Thoracic aorta (tissue), 2 donors: ENCODE data around the gene NUB1. TPM values are rescaled to one million over a fixed set of nuclear protein-coding genes. Genes with fewer than 3 reads are reported as not detected.
A peak's percentile ranks its signal among the peaks of the same experiment; 100 is the strongest.

ENCODE experiments used
- ATAC-seq: fragments of 150-250 bp; one replicate; pipeline ENCODE4 v1.8.0; 2017; ENCODE audit warnings: low read depth; ENCODE audit not compliant: insufficient number of reproducible peaks, low FRiP score
- DNase-seq: peaks from one replicate; pipeline ENCODE4 v3.0.0-alpha.2; 2020; ENCODE audit warnings: low spot score
- H3K27ac ChIP-seq, 2 donors: fragments of 200-600 bp; sonication (generic); 1 replicate in 1 of 2; 2 replicates in 1 of 2; pipeline ENCODE4 v1.5.1; 2016; ENCODE audit warnings: mild to moderate bottlenecking in 2 of 2, moderate library complexity in 2 of 2
- H3K27me3 ChIP-seq: fragments of 200-600 bp; sonication (generic); replicated peaks from 2 replicates; pipeline ENCODE4 v1.6.0; 2016; ENCODE audit warnings: mild to moderate bottlenecking; ENCODE audit not compliant: insufficient read depth
- H3K36me3 ChIP-seq: fragments of 200-600 bp; sonication (generic); one replicate; pipeline ENCODE4 v1.5.1; 2016
- H3K4me1 ChIP-seq, 2 donors: fragments of 200-600 bp; sonication (generic); 1 replicate in 1 of 2; 2 replicates in 1 of 2; pipeline versions ENCODE4 v1.5.1 to v1.6.0; 2016; ENCODE audit warnings: low read depth in 2 of 2, mild to moderate bottlenecking in 1 of 2; ENCODE audit not compliant: control insufficient read depth in 1 of 2
- H3K4me3 ChIP-seq: fragments of 200-600 bp; sonication (generic); 2 replicates; pipeline ENCODE4 v1.5.1; 2016; ENCODE audit warnings: mild to moderate bottlenecking
- H3K9me3 ChIP-seq: fragments of 200-600 bp; sonication (generic); 2 replicates; pipeline ENCODE4 v1.5.1; 2016
- total RNA-seq, 2 donors: library from RNA; depleted of rRNA; stranded (reverse); fragments of >200 nt; gene quantifications; one replicate each; pipeline versions ENCODE4 v1.1.0 to v1.2.3, GENCODE V29; 2016
- TF ChIP-seq, protein P1 (sequence below): fragments of 200-600 bp; sonication (generic); IDR thresholded peaks from one replicate; pipeline ENCODE4 v1.5.1; 2019; ENCODE audit warnings: antibody characterized with exemption

NUB1 gene
- total RNA-seq, 2 donors from 2014 or later: 51.0 to 53.4 TPM

DNA sequence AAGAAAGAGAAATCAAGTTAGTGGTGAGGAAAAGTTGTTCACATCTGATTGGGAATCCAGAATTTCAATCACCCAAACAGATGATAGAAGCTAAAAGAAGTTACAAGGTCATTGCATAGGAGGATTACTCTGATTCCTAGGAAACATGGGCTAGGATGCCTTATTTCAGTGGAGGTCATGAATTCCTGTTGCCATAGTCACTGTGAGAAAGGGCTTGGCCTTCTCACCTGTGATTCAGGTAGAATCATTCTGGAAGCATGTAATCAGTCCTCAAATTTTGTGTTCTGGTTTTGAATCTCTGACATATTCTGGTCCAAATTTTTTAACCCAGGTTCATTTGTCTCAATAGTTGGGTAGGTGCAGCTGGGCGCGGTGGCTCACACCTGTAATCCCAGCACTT, 4.3 kb upstream of the NUB1 start:
- no peaks in the 10 kb centered on the region for H3K9me3 ChIP-seq
- TF ChIP-seq, protein P1, sequence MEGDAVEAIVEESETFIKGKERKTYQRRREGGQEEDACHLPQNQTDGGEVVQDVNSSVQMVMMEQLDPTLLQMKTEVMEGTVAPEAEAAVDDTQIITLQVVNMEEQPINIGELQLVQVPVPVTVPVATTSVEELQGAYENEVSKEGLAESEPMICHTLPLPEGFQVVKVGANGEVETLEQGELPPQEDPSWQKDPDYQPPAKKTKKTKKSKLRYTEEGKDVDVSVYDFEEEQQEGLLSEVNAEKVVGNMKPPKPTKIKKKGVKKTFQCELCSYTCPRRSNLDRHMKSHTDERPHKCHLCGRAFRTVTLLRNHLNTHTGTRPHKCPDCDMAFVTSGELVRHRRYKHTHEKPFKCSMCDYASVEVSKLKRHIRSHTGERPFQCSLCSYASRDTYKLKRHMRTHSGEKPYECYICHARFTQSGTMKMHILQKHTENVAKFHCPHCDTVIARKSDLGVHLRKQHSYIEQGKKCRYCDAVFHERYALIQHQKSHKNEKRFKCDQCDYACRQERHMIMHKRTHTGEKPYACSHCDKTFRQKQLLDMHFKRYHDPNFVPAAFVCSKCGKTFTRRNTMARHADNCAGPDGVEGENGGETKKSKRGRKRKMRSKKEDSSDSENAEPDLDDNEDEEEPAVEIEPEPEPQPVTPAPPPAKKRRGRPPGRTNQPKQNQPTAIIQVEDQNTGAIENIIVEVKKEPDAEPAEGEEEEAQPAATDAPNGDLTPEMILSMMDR: no peak
- no peak overlapping the region for H3K27ac ChIP-seq
- H3K4me1 ChIP-seq: peaks cover under 1 to 6% of the 10 kb centered on the region in 2 donors
- no peak overlapping the region for H3K4me3 ChIP-seq
- DNase-seq: no peak
- H3K27me3 ChIP-seq: no peaks in the 10 kb centered on the region
- no peaks in the 10 kb centered on the region for H3K36me3 ChIP-seq
- ATAC-seq: no peak

DNA sequence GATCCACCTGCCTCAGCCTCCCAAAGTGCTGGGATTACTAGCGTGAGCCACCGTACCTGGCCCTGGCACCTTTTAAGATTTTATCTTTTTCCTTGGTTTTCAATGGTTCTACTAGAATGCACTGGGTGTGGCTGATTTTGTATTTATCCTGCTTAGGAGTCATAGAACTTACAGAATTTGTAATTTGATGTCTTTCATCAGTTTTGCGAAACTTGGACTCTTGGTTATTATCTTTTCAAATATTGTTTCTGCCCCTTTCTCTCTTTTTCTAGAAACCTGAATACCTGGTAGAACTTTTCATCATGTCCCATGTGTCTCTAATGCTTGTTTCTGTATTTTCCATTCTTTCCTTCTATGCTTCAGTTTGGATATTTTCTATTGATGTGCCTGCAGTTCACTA, 2.8 kb upstream of the NUB1 start:
- peaks cover 10 to 20% of the 10 kb centered on the region in 2 donors for H3K4me1 ChIP-seq
- TF ChIP-seq, protein P1: no peak

DNA sequence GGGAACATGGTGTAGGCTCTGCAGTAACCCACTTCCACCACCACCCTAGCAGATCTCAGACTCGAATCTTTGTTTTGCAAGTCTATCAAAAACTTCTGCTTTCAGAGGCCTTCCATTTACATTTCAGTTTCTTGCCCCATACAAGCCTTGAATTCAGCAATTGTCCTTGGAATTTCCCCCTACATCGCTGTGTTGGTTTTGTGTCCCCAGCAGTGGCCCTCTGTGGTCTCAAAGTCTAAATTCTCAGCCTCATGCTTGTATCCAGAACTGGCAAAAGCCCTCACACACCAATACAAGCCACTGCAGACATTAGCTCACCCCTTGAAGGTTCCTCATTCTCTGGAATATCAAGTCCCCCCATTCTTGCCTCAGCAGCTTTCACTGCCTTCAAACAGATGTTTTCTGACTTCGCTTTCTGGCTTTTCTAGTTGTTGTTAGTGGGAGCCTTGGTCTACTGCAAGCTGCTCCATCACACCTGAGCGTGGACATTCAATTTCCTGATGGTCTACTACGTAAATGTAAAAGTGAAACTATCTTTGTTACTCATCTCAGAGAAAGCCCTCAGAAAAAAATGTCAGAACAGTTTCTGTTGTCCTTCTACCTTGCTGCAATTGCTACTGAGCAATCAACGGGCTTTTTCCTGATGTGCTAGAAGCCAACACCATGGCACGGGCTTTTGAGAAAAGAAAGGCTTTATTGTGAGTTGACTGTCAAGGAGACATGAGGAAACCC, 1.8 kb upstream of the NUB1 start:
- DNase-seq: no peak
- ATAC-seq: no peak
- Histone ChIP-seq H3K4me3 (no peak overlapping the region), H3K4me1 (peaks cover 10 to 20% of the 10 kb centered on the region in 2 donors), H3K27ac (peak overlapping the region in 1 of 2 donors; percentile 13), H3K9me3 (no peaks in the 10 kb centered on the region), H3K36me3 (no peaks in the 10 kb centered on the region), H3K27me3 (no peaks in the 10 kb centered on the region)
- TF ChIP-seq, protein P1: no peak

More for the DNA sequence above, 2.8 kb upstream of the NUB1 start:
- Histone ChIP-seq H3K36me3 (no peaks in the 10 kb centered on the region), H3K27ac (no peak overlapping the region), H3K9me3 (no peaks in the 10 kb centered on the region), H3K27me3 (no peaks in the 10 kb centered on the region), H3K4me3 (no peak overlapping the region)
- ATAC-seq: no peak
- no peak for DNase-seq

DNA sequence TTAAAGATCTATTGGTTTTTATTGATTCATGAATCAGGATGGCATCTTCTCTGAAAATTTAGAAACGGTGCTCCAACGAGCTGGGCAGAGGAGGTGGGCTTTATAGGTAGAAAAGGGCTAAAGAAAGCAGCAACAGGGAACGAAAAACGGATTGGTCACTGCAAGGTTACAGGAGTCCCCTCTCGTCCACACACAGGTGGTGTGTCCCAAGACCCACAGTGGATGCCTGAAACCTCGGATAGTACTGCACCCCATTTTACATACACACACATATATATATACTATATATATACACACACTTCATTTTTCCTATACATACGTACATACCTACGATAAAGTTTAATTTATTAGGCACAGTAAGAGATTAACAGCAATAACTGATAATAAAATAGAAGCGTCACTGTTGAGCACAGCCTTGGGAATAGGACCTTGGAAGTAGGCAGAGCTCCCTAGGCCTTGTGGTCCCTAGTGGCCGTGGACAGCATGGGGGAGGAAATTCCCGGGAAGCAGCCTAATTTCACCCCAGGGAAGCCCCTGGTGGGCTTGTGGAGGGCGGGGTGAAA, 737 bp upstream of the NUB1 start:
- no peak for DNase-seq
- peak overlapping the region; percentile 67 to 68 for H3K27ac ChIP-seq
- peak overlapping the region; percentile 91 for H3K4me3 ChIP-seq
- peaks cover 10 to 20% of the 10 kb centered on the region in 2 donors for H3K4me1 ChIP-seq
- TF ChIP-seq, protein P1: no peak
- H3K27me3 ChIP-seq: no peaks in the 10 kb centered on the region
- H3K9me3 ChIP-seq: no peaks in the 10 kb centered on the region
- H3K36me3 ChIP-seq: peaks cover 4% of the 10 kb centered on the region
- ATAC-seq: peak; percentile 9

DNA sequence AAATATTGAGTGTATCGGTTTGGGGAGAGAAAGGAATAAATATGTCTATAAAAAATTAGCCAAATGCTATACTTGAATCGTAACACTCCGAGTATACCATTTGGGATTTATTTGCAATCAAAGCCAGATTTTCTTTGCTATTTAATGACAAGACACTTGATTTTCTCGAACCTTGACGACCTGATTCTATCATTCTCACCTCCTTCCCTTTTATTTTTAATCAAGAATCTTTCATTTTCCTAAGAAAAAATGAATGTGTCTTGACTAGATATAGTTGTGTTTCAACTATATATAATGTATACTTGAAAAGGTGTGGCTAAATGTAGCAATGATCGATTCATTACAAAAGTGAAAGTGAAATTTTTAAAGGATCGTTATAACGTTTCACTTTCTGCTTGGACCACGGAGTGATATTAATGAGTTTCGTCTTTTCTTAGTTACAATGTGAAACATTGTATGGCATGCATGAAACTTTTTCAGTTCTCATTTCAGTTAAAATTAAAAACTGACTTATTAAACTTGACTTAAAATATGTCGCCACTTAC, 562 bp downstream of the NUB1 start:
- Histone ChIP-seq H3K27ac (peak overlapping the region; percentile 67 to 71), H3K27me3 (no peaks in the 10 kb centered on the region), H3K9me3 (no peaks in the 10 kb centered on the region), H3K4me3 (peak overlapping the region; percentile 91), H3K36me3 (peaks cover 12% of the 10 kb centered on the region), H3K4me1 (peaks cover 10 to 20% of the 10 kb centered on the region in 2 donors)
- ATAC-seq (no peak), DNase-seq (no peak)
- TF ChIP-seq, protein P1: no peak
